HepG2 (cell line): ENCODE data around the gene KCTD14. TPM values are rescaled to one million over a fixed set of nuclear protein-coding genes. Genes with fewer than 3 reads are reported as not detected.

ENCODE experiments used
- ARNTL ChIP-seq: sonication (generic); formaldehyde crosslinking; IDR thresholded peaks from 2 replicates; pipeline ENCODE4 v1.4.0; 2020; ENCODE audit warnings: mild to moderate bottlenecking, missing genetic modification reagents
- BCL6 ChIP-seq: IDR thresholded peaks from 2 replicates; pipeline ENCODE4 v1.6.1; 2016; ENCODE audit warnings: missing genetic modification reagents, missing compliant biosample characterization
- CBFB ChIP-seq: sonication (generic); formaldehyde crosslinking; IDR thresholded peaks from 2 replicates; pipeline ENCODE4 v1.4.0; 2020; ENCODE audit warnings: missing genetic modification reagents
- DDIT3 ChIP-seq: sonication (generic); formaldehyde crosslinking; IDR thresholded peaks from 2 replicates; pipeline ENCODE4 v1.4.0; 2020; ENCODE audit warnings: mild to moderate bottlenecking, missing genetic modification reagents
- E2F2 ChIP-seq: sonication (generic); formaldehyde crosslinking; IDR thresholded peaks from 2 replicates; pipeline ENCODE4 v1.4.0; 2020; ENCODE audit warnings: missing genetic modification reagents, borderline replicate concordance
- EP300 ChIP-seq, 3 experiments: sonication (generic) in 1 of 3; formaldehyde crosslinking in 1 of 3; IDR thresholded peaks; 2 replicates each; pipeline versions ENCODE4 v1.5.1 to v1.6.1; 2011 to 2020; ENCODE audit warnings: low read depth in 2 of 3, low read length in 2 of 3, borderline replicate concordance in 1 of 3, improper control_type of control experiment in 1 of 3, mild to moderate bottlenecking in 1 of 3, missing genetic modification reagents in 1 of 3, moderate library complexity in 1 of 3
- KLF13 ChIP-seq: sonication (generic); formaldehyde crosslinking; IDR thresholded peaks from 2 replicates; pipeline ENCODE4 v1.4.0; 2020; ENCODE audit warnings: mild to moderate bottlenecking, missing genetic modification reagents
- MTF1 ChIP-seq: sonication (generic); formaldehyde crosslinking; IDR thresholded peaks from 2 replicates; pipeline ENCODE4 v1.5.0; 2020; ENCODE audit warnings: missing genetic modification reagents
- NFRKB ChIP-seq: fragments of 450-650 bp; IDR thresholded peaks from 2 replicates; pipeline ENCODE4 v1.6.1; 2017
- PRDM15 ChIP-seq: sonication (generic); formaldehyde crosslinking; IDR thresholded peaks from 2 replicates; pipeline ENCODE4 v1.4.0; 2020; ENCODE audit warnings: missing genetic modification reagents
- XRCC5 ChIP-seq: fragments of 200-400 bp; formaldehyde crosslinking; optimal IDR thresholded peaks from 2 replicates; pipeline ENCODE3; 2017; ENCODE audit warnings: mild to moderate bottlenecking, low read length
- ZBTB26 ChIP-seq: IDR thresholded peaks from 2 replicates; pipeline ENCODE4 v1.6.1; 2016; ENCODE audit warnings: missing compliant biosample characterization, missing genetic modification reagents, borderline replicate concordance
- ZFP36L1 ChIP-seq: sonication (generic); formaldehyde crosslinking; IDR thresholded peaks from 2 replicates; pipeline ENCODE4 v1.8.0; 2022; ENCODE audit warnings: mild to moderate bottlenecking, missing genetic modification reagents, moderate library complexity
- ZNF136 ChIP-seq: sonication (generic); formaldehyde crosslinking; IDR thresholded peaks from 2 replicates; pipeline ENCODE4 v1.8.1; 2022; ENCODE audit warnings: low read depth, mild to moderate bottlenecking, moderate library complexity, missing genetic modification reagents
- ZNF333 ChIP-seq: sonication (generic); formaldehyde crosslinking; IDR thresholded peaks from 2 replicates; pipeline ENCODE4 v1.4.0; 2020; ENCODE audit warnings: mild to moderate bottlenecking, missing genetic modification reagents, borderline replicate concordance
- ZNF598 ChIP-seq: sonication (generic); formaldehyde crosslinking; IDR thresholded peaks from 2 replicates; pipeline ENCODE4 v1.5.1; 2020; ENCODE audit warnings: mild to moderate bottlenecking, missing genetic modification reagents, borderline replicate concordance
- ZNF788 ChIP-seq: sonication (generic); formaldehyde crosslinking; IDR thresholded peaks from 2 replicates; pipeline ENCODE4 v1.5.0; 2020; ENCODE audit warnings: mild to moderate bottlenecking, missing genetic modification reagents, borderline replicate concordance
- ZSCAN12 ChIP-seq: sonication (generic); formaldehyde crosslinking; IDR thresholded peaks from 2 replicates; pipeline ENCODE4 v1.9.0; 2021; ENCODE audit warnings: mild to moderate bottlenecking, missing genetic modification reagents
- polyA plus RNA-seq, 8 experiments: library from polyadenylated mRNA; depleted of rRNA in 3 of 8; stranded (reverse) in 7 of 8; unstranded in 1 of 8; fragments of >200 nt; fragmentation: Illumina TruSeq in 4 of 8; extraction: Trizol in 4 of 8; gene quantifications; 2 replicates each; pipeline versions ENCODE4 v1.2.1 to v1.2.3, GENCODE V29; 2011 to 2016; ENCODE audit warnings: low read depth in 4 of 8, missing spikeins in 1 of 8, mixed read lengths in 1 of 8; ENCODE audit not compliant: insufficient read depth in 1 of 8
- total RNA-seq, 5 experiments: library from RNA; depleted of rRNA; stranded (reverse); fragments of >200 nt; fragmentation: Illumina TruSeq; extraction: Trizol; gene quantifications; 2 replicates each; pipeline ENCODE4 v1.2.3, GENCODE V29; 2016; ENCODE audit warnings: low read depth in 1 of 5
- TF ChIP-seq, protein P1 (sequence below): sonication (generic); formaldehyde crosslinking; IDR thresholded peaks from 2 replicates; pipeline ENCODE4 v1.4.0; 2020; ENCODE audit warnings: mild to moderate bottlenecking, missing genetic modification reagents

The KCTD14 gene
- total and polyA plus RNA-seq, 2 of the 13 experiments (the other 11 are each of a cell fraction or from before 2014, with no cell fraction given) = 10.3 to 15.6 TPM

DNA sequence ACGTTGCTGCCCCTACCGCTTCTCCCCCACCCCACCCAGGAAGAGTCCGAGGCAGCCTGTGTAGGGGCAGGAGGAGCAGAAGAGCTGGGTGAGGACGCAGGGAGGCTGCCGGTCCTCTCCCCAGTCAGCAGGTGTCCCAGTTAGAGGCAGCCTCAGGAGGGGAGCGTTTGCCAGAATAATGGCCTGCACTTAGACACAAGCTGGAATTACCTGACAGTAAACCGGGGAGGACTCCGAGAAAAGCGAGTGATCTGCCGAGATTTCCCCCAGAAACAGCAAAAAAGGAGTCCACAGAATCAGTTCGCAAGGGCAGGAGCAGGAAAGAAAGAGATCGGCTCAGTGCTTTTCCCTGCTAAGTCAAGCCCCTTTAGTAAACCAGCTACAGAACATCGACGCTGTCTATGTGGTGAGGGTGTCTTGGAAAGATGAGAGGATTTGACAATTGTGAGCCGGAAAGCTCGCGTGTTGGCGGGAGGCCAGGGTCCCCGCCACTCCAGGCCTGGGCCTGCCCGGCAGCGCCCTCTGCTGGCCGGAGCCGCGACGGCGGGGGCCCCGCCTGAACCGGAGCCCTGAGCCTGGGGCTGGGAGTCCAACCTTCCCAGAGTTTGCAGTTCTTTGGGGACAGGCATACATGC, 22.9 kb upstream of the KCTD14 start (continued):
- no peak for TF ChIP-seq E2F2 (CRISPR knock-in tag)
- peak; percentile 58; the same call in 1 of the 2 replicates for TF ChIP-seq ZNF598 (CRISPR knock-in tag)
- TF ChIP-seq PRDM15 = peak; percentile 81
- TF ChIP-seq DDIT3 (CRISPR knock-in tag) = no peak
- peak in 1 of 2 experiments; percentile 35; a peak in 1 of 4 replicates for TF ChIP-seq EP300 (IDR thresholded peaks at IDR 0.05; ENCODE audit: low read depth in 2 of 2, low read length in 2 of 2)
- TF ChIP-seq EP300 (CRISPR knock-in tag; IDR thresholded peaks at IDR 0.05; ENCODE audit: borderline replicate concordance) = no peak
- no peak for TF ChIP-seq ZSCAN12 (CRISPR knock-in tag)
- TF ChIP-seq ZNF136 = peak; percentile 25; the same call in 1 of the 2 replicates
- no peak for TF ChIP-seq MTF1 (CRISPR knock-in tag)
- TF ChIP-seq ZNF788 (CRISPR knock-in tag) = peak; percentile 6; the same call in 1 of the 2 replicates
- TF ChIP-seq ARNTL (CRISPR knock-in tag) = peak; percentile 54; the same call in 1 of the 2 replicates
- TF ChIP-seq CBFB = peak; percentile 67; the same call in 1 of the 2 replicates
- 0 out of 2 replicates have a peak, but pooled peaks have one; percentile 37 for TF ChIP-seq ZFP36L1
- TF ChIP-seq BCL6 = 0 out of 2 replicates have a peak, but pooled peaks have one; percentile 31
- no peak for TF ChIP-seq NFRKB
- TF ChIP-seq ZNF333 = no peak
- TF ChIP-seq KLF13 (CRISPR knock-in tag) = no peak
- peak; percentile 27; the same call in 1 of the 2 replicates for TF ChIP-seq ZBTB26 (CRISPR knock-in tag)
- TF ChIP-seq XRCC5 = peak; percentile 90
- TF ChIP-seq, protein P1, sequence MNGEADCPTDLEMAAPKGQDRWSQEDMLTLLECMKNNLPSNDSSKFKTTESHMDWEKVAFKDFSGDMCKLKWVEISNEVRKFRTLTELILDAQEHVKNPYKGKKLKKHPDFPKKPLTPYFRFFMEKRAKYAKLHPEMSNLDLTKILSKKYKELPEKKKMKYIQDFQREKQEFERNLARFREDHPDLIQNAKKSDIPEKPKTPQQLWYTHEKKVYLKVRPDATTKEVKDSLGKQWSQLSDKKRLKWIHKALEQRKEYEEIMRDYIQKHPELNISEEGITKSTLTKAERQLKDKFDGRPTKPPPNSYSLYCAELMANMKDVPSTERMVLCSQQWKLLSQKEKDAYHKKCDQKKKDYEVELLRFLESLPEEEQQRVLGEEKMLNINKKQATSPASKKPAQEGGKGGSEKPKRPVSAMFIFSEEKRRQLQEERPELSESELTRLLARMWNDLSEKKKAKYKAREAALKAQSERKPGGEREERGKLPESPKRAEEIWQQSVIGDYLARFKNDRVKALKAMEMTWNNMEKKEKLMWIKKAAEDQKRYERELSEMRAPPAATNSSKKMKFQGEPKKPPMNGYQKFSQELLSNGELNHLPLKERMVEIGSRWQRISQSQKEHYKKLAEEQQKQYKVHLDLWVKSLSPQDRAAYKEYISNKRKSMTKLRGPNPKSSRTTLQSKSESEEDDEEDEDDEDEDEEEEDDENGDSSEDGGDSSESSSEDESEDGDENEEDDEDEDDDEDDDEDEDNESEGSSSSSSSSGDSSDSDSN (CRISPR knock-in tag) = peak; percentile 76
